ENCODE measurements around the gene CFAP97. TPM values are rescaled to one million over a fixed set of nuclear protein-coding genes. Genes with fewer than 3 reads are reported as not detected.
A peak's percentile ranks its signal among the peaks of the same experiment; 100 is the strongest.

CFAP97 gene
- total RNA-seq, 1 donor from 2014 or later = 27.5 TPM

DNA sequence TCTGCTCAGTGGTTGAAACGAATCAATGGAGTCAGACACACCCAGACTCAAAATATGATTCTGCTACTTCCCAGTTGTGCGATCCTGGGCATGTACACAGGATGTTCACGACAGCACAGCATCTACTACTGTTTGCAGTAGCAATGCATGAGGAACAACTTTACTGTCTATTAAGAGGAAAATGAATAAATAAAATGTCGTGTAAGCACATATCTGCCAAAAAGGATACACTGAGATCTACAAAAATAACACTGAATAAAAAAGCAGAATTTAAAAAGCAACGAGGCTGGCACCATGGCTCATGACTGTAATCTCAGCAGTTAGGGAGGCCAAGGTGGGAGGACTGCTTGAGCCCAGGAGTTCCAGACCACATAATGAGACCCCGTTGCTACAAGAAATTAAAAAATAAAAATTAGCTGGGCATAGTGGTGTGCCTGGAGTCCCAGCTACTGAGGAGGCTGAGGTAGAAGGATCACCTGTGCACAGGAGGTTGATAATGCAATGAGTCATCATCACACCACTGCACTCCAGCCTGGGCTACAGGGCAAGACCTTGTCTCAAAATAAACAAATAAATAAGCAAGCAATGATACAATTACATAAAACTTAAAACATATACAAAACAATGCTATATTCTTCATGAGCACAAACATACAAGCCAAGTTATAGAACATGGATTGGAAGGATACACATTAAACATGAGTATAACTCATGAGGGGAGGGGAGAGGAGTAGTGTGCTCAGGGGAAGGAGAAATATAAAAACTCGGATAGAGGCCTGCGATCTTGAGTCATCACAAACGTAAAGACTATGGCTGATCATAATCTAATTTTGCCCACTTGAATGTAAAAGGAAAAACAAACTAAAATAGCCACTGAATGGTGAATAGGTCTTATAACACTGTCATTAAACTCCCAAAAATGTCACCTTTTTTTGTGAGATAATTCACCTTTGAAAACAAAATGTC lies 8.6 kb downstream of the CFAP97 start:
- DNase-seq (ENCODE audit: low spot score, unreplicated experiment) = no peak
- no peaks in the 10 kb centered on the region for H3K9me3 Mint-ChIP-seq (ENCODE audit: low read depth)
- no peak overlapping the region for H3K4me3 Mint-ChIP-seq (ENCODE audit: low read depth)
- TF ChIP-seq, protein P1, sequence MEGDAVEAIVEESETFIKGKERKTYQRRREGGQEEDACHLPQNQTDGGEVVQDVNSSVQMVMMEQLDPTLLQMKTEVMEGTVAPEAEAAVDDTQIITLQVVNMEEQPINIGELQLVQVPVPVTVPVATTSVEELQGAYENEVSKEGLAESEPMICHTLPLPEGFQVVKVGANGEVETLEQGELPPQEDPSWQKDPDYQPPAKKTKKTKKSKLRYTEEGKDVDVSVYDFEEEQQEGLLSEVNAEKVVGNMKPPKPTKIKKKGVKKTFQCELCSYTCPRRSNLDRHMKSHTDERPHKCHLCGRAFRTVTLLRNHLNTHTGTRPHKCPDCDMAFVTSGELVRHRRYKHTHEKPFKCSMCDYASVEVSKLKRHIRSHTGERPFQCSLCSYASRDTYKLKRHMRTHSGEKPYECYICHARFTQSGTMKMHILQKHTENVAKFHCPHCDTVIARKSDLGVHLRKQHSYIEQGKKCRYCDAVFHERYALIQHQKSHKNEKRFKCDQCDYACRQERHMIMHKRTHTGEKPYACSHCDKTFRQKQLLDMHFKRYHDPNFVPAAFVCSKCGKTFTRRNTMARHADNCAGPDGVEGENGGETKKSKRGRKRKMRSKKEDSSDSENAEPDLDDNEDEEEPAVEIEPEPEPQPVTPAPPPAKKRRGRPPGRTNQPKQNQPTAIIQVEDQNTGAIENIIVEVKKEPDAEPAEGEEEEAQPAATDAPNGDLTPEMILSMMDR (IDR thresholded peaks at IDR 0.05; ENCODE audit: unreplicated experiment) = no peak
- H3K36me3 Mint-ChIP-seq (ENCODE audit: insufficient read depth) = peaks cover 12% of the 10 kb centered on the region
- H3K4me1 Mint-ChIP-seq (ENCODE audit: low read depth) = peaks cover 3% of the 10 kb centered on the region
- no peaks in the 10 kb centered on the region for H3K27me3 Mint-ChIP-seq
- no peak overlapping the region for H3K27ac Mint-ChIP-seq

DNA sequence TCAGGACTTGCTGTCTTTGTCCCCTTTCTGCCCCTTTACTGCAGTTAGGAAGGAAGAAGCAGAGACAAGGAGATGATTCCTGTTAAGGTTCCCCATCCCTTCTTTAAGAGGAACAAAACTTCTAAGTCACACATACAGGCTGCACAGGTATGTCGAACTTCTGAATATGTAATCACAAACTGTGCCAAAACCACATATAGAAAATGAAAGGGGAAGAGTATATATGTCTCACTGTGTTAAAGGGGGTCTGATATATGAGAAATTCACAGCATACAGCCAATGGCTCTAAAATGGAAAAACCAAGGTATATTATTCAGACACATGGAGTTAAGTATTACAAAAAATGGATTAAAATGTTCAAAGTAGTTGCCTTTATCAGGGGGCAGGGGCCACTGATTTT lies 11.7 kb downstream of the CFAP97 start:
- DNase-seq (ENCODE audit: low spot score, unreplicated experiment) = no peak
- Mint-ChIP-seq H3K27ac (peak overlapping the region; percentile 47), H3K4me3 (ENCODE audit: low read depth) (no peak overlapping the region)

DNA sequence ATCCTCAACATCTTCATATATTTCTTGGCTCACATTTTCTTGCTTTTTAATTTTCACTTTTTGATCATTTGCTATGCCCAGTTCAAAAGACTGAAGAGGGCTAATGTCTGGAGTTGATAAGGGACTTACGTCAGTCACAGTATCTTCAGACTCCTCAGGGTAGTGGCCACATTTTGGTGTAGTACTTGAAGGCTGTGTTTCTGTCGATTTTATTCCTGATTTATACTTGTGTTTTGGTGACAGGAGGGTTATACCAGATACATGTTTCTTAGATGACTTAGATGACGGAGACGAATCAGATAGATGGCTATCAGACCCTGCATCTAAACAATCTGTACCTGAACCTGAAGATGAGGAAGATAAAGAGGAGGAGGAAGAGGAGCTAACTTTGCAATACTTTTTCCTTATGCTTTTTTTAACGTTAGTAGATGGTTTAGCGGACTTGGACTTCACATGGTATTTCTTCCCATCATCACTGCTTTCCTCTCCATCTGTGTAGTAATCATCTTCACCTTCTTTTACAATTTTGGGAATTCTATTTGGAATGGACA lies 13.4 kb downstream of the CFAP97 start:
- Mint-ChIP-seq H3K27me3 (no peaks in the 10 kb centered on the region), H3K27ac (no peak overlapping the region), H3K9me3 (ENCODE audit: low read depth) (no peaks in the 10 kb centered on the region), H3K36me3 (ENCODE audit: insufficient read depth) (peaks cover 15% of the 10 kb centered on the region), H3K4me3 (ENCODE audit: low read depth) (no peak overlapping the region), H3K4me1 (ENCODE audit: low read depth) (peaks cover 5% of the 10 kb centered on the region)
- no peak for DNase-seq (ENCODE audit: low spot score, unreplicated experiment)
- TF ChIP-seq, protein P1 (IDR thresholded peaks at IDR 0.05; ENCODE audit: unreplicated experiment) = no peak

More for the DNA sequence above, 11.7 kb downstream of the CFAP97 start:
- H3K4me1 Mint-ChIP-seq (ENCODE audit: low read depth) = peaks cover 5% of the 10 kb centered on the region
- TF ChIP-seq, protein P1 (IDR thresholded peaks at IDR 0.05; ENCODE audit: unreplicated experiment) = no peak
- no peaks in the 10 kb centered on the region for H3K27me3 Mint-ChIP-seq
- no peaks in the 10 kb centered on the region for H3K9me3 Mint-ChIP-seq (ENCODE audit: low read depth)
- peaks cover 15% of the 10 kb centered on the region for H3K36me3 Mint-ChIP-seq (ENCODE audit: insufficient read depth)

DNA sequence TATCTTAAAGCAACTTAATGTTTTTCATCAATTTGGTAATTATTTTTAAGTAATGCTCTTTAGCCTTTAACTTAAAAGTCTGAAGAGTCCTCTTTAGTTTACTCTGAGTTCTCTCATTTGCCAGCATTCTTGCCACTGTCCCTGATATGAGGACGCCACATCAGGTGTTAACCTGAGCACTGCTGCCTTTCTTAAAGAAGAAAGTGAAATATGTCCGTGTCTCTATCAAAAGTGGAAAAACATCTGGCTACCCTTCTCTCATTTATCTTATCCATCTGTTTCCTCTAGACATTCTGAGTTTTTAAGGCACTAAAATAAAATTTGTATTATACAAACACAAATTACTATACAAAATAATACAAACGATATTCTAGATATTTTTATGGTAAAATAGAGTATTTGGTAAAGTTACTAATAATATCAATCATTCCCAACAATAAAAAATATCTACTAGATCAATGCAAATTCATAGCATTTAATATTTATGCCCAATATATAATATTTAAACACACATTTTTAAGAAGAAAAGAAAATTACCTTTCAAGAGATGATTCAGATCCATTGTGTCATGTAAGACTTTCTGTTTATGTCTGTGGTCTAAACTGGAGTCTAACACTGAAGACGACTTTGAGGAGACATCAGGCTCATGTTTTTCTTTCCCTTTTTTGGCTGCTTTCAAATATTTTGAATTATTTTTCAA lies 14.0 kb downstream of the CFAP97 start:
- no peaks in the 10 kb centered on the region for H3K9me3 Mint-ChIP-seq (ENCODE audit: low read depth)
- peaks cover 15% of the 10 kb centered on the region for H3K36me3 Mint-ChIP-seq (ENCODE audit: insufficient read depth)
- TF ChIP-seq, protein P1 (IDR thresholded peaks at IDR 0.05; ENCODE audit: unreplicated experiment) = no peak
- H3K27ac Mint-ChIP-seq = no peak overlapping the region
- no peaks in the 10 kb centered on the region for H3K27me3 Mint-ChIP-seq
- H3K4me1 Mint-ChIP-seq (ENCODE audit: low read depth) = peaks cover 5% of the 10 kb centered on the region
- DNase-seq (ENCODE audit: low spot score, unreplicated experiment) = no peak
- H3K4me3 Mint-ChIP-seq (ENCODE audit: low read depth) = no peak overlapping the region

DNA sequence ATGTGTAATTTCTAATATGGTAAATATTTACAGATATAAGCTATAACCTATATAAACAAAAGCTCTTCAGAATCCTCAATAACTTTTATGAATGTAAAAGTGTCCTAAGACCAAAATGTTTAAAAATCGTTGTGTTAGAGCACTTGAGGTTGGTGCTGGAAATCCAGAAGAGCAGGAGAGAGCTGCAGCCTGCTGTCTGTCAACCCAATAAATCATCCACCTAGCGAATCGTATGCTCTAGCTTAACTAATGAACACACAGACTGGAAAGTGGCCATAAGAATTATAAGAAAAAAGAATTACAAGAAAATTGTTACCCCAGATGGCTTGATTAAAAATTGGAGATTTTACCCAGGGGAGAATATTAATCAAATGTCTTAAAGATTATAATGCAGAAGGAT lies 17.0 kb downstream of the CFAP97 start:
- H3K9me3 Mint-ChIP-seq (ENCODE audit: low read depth) = no peaks in the 10 kb centered on the region
- DNase-seq (ENCODE audit: low spot score, unreplicated experiment) = no peak
- H3K27me3 Mint-ChIP-seq = no peaks in the 10 kb centered on the region
- no peak overlapping the region for H3K4me3 Mint-ChIP-seq (ENCODE audit: low read depth)
- no peak overlapping the region for H3K27ac Mint-ChIP-seq
- H3K36me3 Mint-ChIP-seq (ENCODE audit: insufficient read depth) = peaks cover 14% of the 10 kb centered on the region
- peaks cover 5% of the 10 kb centered on the region for H3K4me1 Mint-ChIP-seq (ENCODE audit: low read depth)
- TF ChIP-seq, protein P1 (IDR thresholded peaks at IDR 0.05; ENCODE audit: unreplicated experiment) = no peak
